Hematopoietic multipotent progenitor cell treated with erythropoietin and hydrocortisone succinate and interleukin-3 and kit ligand, for 6 days (in vitro differentiated cells): ENCODE data around the gene TTPAL.

Experiments
- DNase-seq: peaks from one replicate; pipeline ENCODE4 v3.0.0-alpha.2; 2015

Gene TTPAL

DNA sequence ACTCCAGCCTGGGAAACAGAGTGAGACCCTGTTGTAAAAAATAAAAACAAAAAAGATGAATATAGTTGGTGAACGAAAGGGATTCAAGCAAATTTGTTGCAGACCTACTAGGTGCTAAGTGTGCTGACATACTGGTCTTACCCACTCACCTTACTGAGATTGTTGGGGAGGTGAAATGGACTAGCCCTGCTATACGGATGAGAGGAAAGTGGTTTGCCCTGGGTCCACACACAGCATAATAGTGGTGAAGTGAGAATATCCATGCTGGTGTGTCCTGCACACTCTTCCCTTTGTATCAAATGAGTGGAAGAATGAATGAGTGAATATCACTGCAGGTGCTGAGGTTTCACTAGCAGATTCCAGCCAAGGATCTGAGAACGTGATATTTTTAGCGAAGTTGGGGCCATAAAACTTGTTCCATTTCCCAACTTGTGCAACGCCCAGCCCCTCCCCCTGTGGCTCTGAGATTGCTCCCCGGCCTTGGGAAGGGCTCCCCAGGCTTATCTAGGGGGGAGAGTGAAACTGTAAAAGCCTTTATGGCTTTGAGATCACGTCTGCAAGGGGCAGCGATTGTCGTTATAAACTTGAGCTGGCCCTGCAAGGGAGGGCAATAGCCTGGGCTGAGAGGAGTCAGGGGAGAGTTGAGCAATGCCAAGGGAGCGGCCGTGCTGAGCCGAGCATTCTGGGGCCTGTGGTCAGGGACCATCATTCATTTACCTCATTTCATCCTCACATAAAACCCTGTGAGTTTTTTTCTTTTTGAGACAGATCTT, 33.2 kb upstream of the TTPAL start:
- no peak for DNase-seq

DNA sequence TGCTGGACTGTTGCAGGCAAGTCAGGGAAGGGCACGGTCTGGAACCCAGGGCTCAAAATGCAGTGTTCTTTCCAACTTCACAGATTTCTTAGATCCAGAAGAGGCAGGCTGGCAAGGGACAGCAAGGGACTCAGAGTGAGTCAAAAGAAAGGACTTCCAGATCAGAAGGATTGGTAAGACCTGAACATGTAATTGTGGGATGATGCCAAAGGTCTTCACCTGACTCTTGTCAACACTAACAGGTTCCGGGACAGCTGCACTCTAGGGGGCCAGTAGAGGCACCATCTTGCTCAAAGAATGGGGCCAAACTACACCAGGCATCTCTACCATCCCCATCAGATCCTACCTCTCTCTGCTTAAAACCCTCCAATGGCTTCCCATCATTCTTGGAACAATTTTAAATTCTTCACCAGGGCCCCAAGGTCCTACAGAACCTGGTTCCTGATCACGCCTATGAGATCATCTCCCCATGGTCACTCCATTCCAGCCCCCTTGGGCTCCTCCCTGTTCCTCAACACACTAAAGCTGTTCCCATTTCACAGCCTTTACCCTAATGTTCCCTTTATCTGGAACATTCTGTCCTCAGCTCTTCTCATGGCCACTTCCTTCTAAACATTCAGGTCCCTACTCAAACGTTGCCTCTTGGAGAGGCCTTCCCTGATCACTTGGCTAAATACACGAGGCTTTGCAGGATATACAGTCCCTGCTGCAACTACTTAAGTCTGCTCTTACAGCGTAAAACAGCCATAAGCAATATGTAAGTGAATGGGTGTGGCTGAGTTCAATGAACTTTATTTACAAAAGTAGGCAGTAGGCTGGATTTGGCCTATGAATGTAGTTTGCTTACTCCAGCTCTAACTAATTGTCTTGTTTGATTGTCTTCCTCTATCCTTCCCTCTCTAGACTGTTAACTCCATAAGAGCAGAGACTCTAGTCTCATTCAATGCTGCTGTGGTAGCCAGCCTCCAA, 29.6 kb upstream of the TTPAL start:
- no peak for DNase-seq

DNA sequence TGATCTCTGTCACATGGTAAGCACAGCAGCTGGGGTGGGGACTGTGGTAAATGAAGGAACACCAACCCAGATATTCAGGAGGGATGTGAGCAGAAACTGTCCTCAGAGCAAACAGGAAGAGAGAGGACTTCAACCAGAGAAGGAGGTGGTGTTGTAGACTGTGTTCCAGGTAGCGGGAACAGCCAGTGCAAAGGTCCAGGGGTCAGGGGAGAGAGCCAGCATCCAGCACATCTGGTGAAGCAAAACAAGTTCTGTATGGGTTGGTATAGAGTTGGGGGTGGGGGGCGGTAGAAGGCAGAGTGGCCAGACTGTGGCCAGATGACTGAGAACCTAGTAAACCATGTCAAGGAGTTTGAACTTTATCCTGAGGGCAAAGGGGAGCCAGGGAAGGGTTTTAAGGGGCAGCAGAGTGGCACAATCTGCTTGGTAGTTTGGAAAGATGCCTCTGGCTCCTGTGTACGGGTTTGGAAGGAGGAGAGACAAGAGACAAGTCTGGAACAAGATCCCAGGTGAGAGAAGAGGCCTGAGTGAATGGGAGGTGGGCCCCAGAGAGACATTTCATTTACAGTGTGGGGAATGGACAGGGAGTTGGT, 27.8 kb upstream of the TTPAL start:
- DNase-seq: no peak

DNA sequence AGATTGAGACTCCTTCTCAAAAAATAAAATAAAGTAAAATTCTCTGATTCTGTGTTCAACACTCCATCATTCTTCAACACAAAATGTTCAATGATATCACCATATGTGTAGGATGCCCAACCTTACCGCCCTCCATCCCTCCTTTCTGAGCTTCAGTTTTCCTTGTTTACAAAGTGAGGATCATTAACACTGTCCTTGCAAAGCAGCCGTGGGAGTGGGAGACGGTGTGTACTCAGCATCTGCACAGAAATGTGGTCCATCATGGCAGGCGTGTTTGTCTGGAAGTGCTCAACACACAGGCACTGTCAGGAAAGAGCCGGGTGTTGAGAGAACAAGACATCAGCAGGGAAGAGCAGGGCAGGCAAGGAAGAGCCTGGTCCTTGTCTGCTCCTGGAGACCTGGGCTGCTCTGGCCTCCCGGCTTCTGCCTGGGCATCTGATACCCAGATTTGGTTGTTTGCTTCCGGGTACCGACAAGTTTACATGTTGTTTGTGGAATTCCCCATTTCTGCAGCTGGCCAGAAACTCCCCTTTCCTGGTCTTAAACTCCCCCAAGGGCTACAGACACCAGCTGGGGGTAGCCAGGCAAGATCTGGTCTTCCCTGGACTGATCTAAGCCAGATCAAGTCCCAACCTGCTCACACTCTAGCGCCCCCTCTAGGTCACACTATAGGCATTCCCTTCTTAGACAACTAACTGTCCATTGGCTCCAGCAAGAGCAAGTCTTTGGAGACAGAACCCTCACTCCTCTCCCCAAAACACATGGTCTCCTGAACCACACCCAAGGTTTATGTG, 26.7 kb upstream of the TTPAL start:
- DNase-seq: peak; percentile 70

- no peak for DNase-seq
Measured at GRCh38 chr20:44449864-44450263, 25.8 kb upstream of the TTPAL start.

GRCh38 chr20:44450281-44450889, 25.3 kb upstream of the TTPAL start:
- no peak for DNase-seq

- DNase-seq: no peak
Measured at GRCh38 chr20:44450903-44451450, 24.7 kb upstream of the TTPAL start.

- DNase-seq: peak; percentile 43
Measured at GRCh38 chr20:44454306-44454963, 21.2 kb upstream of the TTPAL start.

DNA sequence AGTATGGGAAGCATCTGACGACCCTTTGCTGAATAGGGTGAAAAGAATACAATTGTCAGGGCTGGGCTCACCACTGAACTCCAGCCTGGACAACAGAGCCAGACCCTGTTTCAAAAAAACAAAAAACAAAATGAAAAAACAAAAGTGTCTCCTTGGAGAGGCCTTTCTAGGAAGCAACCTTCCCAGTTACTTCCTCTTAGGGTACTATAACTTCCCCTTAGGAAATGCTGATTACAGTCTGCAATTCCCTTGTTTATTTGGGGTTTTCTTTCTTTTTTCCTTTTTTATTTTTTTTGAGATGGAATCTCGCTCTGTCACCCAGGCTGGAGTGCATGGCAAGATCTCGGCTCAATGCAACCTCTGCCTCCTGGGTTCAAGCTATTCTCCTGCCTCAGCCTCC, 20.5 kb upstream of the TTPAL start:
- no peak for DNase-seq

DNA sequence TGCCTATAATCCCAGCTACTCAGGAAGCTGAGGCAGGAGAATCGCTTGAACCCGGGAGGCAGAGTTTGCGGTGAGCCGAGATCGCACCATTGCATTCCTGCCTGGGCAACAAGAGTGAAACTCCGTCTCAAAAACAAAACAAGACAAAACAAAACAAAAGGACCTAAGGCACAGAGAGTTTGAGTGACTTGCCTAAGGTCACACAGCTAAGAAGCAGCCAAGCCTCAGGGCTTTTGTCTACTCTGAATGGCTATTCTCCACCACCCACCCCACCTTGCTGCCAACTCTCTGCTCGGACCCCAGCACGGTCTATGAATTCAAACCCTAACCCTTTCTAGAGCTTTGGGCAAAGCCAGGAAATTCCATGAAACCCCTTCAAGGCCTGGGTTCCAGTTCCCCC, 19.1 kb upstream of the TTPAL start:
- DNase-seq: no peak

DNA sequence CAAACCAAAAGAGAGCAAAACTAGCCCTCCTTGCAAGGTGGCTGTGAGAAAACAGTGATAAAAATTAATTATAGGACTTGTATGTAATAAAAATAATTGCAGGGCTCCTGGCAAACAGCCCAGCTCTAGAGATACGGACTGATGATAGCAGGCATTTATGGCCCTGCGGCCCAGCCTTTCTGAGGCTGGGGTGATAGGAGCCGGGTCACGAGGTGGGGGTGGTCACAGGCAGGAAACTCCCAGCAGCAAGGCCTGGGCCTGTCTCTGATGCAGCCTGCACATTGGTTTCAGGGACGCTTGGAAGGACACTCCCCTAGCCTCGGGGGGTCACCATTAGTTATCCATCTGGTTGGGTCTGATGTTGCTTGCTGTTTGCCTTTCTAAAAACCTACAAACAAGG, 18.7 kb upstream of the TTPAL start:
- DNase-seq: peak; percentile 92

DNA sequence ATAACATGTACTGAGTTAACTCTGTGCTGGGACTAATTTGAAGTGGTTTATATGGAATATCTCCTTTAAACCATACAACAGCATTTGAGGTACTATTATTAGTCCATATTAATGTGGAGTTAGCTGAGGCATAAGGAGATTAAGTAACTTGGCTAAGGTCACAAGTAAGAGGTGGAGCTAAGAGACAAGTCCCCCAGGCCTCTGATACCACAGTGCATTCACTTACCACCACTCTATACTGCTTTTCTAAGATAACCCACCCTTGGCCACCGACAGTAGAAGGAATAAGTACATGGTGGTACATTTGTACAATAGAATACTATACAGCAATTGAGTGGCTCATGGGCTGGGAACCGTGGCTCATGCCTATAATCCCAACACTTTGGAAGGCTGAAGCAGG, 16.4 kb upstream of the TTPAL start:
- peak; percentile 87 for DNase-seq

DNA sequence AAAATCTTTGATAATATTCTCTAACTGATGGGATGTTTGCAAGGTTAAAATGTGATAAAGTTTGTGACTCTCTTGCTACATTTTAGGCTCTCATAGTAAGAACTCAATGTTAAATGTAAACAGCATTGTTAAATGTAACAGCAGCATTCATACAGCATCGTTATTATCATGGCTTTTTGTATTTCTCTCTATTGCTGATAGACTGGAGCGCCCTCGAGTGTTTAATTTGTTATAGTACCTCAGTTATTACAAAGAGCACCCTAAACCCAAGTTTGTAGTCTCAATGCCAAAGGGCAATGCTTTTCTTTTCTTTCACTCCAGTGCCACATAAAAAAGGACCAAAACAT, 14.9 kb upstream of the TTPAL start:
- peak; percentile 91 for DNase-seq

GRCh38 chr20:44461142-44461802, 14.4 kb upstream of the TTPAL start:
- no peak for DNase-seq

DNA sequence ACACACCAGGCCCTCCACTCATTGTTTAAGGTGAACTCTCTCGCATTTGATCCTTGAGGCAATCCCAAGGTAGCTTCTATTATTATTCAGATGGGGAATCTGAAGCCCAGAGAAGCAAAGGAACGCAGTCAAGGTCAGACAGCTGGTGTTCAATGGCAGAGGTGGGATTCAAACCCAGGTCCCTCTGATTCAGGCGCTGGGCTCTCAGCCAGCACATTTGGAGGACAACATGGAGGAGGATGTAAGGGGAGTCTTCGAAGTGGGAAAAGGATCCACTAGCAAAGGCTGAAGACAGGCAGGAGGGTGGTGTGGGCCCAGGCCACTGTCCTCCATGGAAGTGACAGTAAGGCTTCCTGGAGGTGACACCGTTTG, 13.9 kb upstream of the TTPAL start:
- no peak for DNase-seq

DNA sequence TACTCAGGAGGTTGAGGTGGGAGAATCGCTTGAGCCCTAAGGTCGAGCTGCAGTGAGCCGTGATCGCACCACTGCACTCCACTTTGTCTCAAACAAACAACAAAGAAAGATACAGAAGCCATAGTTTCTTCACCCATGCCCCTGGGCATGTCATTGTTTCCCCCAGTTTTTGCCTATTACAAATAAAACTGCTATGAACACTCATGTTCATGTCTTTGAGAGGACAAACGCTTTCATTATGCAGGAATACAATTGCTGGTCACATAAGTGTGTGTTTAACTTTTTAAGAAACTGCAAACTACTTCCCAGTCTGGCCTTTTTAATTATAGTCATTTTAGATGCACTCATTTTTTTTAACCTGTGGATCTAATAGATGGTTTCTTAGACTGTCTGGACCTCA, 12.2 kb upstream of the TTPAL start:
- DNase-seq: no peak

GRCh38 chr20:44464514-44464913, 11.2 kb upstream of the TTPAL start:
- no peak for DNase-seq

- DNase-seq: no peak
Measured at GRCh38 chr20:44465001-44465560, 10.6 kb upstream of the TTPAL start.

- DNase-seq: no peak
Measured at GRCh38 chr20:44467289-44467883, 8.3 kb upstream of the TTPAL start.

- DNase-seq: no peak
Measured at GRCh38 chr20:44468044-44468782, 7.5 kb upstream of the TTPAL start.
